K562 (cell line): Measurements from ENCODE around the gene HLA-DQB1. TPM values are rescaled to one million over a fixed set of nuclear protein-coding genes. Genes with fewer than 3 reads are reported as not detected.
A peak's percentile ranks its signal among the peaks of the same experiment; 100 is the strongest.

ENCODE experiments used
- SMC3 ChIP-seq: conservative IDR thresholded peaks from 2 replicates; pipeline ENCODE4 v1.6.1; 2011; ENCODE audit warnings: low read depth, low read length, improper control_type of control experiment; ENCODE audit not compliant: insufficient read depth
- polyA plus RNA-seq, 8 experiments: library from polyadenylated mRNA; depleted of rRNA in 4 of 8; stranded (reverse) in 5 of 8; unstranded in 3 of 8; fragments of >200 nt; fragmentation: Nextera tagmentation in 2 of 8; fragmentation: Illumina TruSeq in 1 of 8; extraction: Ambion mirVana in 2 of 8; extraction: Trizol in 1 of 8; gene quantifications; 2 replicates each; pipeline versions ENCODE4 v1.2.1 to v1.2.3, GENCODE V29; 2011 to 2014; ENCODE audit warnings: inconsistent platforms in 1 of 8, missing spikeins in 1 of 8
- total RNA-seq, 7 experiments: library from RNA; depleted of rRNA in 6 of 7; stranded (reverse); fragments of >200 nt in 6 of 7; fragmentation: Illumina TruSeq in 2 of 7; extraction: Trizol in 2 of 7; gene quantifications; 2 replicates each; pipeline versions ENCODE4 v1.2.1 to v1.2.3, GENCODE V29; 2011 to 2021; ENCODE audit warnings: low replicate concordance in 1 of 7
- TF ChIP-seq, protein P1 (sequence below), 2 experiments: fragments of 450-650 bp; formaldehyde crosslinking in 1 of 2; IDR thresholded peaks; 2 replicates each; pipeline versions ENCODE4 v1.4.0 to v1.6.1; 2014 to 2020; ENCODE audit warnings: mild to moderate bottlenecking in 2 of 2, borderline replicate concordance in 1 of 2, low read depth in 1 of 2
- TF ChIP-seq, protein P2 (sequence below), 2 experiments: fragments of 450-650 bp; IDR thresholded peaks; 2 replicates each; pipeline ENCODE4 v1.6.1; 2016; ENCODE audit warnings: mild to moderate bottlenecking in 2 of 2, borderline replicate concordance in 1 of 2, low read depth in 1 of 2, moderate library complexity in 1 of 2
- TF ChIP-seq, protein P3 (sequence below): sonication (generic); formaldehyde crosslinking; IDR thresholded peaks from 2 replicates; pipeline ENCODE4 v1.8.0; 2022; ENCODE audit warnings: mild to moderate bottlenecking, missing genetic modification reagents

The HLA-DQB1 gene
- total and polyA plus RNA-seq, 9 of the 15 experiments (the other 6 are each of a cell fraction or from before 2014, with no cell fraction given), result 0.29 TPM; not detected in 8

DNA sequence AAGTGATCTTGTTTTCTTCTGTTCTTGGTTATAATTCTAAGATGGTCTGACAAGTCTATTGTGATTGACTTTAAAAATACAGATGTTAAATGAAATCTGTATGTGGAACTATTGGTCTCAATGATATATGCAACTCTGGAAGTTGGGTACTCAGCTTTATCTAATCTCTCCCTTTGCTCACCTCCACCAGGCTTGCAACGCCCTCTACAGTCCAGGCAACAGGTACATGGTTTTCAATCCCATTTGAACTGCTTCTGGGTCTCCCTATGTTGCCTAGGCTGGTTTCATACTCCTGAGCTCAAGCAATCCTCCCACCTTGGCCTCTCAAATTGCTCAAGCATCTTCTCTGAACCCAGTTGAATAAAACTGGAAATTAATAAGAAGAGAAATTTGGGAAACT, 25.6 kb upstream of the HLA-DQB1 start (continued):
- TF ChIP-seq, protein P1, sequence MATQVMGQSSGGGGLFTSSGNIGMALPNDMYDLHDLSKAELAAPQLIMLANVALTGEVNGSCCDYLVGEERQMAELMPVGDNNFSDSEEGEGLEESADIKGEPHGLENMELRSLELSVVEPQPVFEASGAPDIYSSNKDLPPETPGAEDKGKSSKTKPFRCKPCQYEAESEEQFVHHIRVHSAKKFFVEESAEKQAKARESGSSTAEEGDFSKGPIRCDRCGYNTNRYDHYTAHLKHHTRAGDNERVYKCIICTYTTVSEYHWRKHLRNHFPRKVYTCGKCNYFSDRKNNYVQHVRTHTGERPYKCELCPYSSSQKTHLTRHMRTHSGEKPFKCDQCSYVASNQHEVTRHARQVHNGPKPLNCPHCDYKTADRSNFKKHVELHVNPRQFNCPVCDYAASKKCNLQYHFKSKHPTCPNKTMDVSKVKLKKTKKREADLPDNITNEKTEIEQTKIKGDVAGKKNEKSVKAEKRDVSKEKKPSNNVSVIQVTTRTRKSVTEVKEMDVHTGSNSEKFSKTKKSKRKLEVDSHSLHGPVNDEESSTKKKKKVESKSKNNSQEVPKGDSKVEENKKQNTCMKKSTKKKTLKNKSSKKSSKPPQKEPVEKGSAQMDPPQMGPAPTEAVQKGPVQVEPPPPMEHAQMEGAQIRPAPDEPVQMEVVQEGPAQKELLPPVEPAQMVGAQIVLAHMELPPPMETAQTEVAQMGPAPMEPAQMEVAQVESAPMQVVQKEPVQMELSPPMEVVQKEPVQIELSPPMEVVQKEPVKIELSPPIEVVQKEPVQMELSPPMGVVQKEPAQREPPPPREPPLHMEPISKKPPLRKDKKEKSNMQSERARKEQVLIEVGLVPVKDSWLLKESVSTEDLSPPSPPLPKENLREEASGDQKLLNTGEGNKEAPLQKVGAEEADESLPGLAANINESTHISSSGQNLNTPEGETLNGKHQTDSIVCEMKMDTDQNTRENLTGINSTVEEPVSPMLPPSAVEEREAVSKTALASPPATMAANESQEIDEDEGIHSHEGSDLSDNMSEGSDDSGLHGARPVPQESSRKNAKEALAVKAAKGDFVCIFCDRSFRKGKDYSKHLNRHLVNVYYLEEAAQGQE (IDR thresholded peaks at IDR 0.05; ENCODE audit: borderline replicate concordance), result peak; percentile 64; the same call in 1 of the 2 replicates
- TF ChIP-seq, protein P1 (CRISPR knock-in tag; IDR thresholded peaks at IDR 0.05; ENCODE audit: low read depth), result no peak
- TF ChIP-seq SMC3, result peak; percentile 32; the same call in 1 of the 2 replicates
- TF ChIP-seq, protein P2, sequence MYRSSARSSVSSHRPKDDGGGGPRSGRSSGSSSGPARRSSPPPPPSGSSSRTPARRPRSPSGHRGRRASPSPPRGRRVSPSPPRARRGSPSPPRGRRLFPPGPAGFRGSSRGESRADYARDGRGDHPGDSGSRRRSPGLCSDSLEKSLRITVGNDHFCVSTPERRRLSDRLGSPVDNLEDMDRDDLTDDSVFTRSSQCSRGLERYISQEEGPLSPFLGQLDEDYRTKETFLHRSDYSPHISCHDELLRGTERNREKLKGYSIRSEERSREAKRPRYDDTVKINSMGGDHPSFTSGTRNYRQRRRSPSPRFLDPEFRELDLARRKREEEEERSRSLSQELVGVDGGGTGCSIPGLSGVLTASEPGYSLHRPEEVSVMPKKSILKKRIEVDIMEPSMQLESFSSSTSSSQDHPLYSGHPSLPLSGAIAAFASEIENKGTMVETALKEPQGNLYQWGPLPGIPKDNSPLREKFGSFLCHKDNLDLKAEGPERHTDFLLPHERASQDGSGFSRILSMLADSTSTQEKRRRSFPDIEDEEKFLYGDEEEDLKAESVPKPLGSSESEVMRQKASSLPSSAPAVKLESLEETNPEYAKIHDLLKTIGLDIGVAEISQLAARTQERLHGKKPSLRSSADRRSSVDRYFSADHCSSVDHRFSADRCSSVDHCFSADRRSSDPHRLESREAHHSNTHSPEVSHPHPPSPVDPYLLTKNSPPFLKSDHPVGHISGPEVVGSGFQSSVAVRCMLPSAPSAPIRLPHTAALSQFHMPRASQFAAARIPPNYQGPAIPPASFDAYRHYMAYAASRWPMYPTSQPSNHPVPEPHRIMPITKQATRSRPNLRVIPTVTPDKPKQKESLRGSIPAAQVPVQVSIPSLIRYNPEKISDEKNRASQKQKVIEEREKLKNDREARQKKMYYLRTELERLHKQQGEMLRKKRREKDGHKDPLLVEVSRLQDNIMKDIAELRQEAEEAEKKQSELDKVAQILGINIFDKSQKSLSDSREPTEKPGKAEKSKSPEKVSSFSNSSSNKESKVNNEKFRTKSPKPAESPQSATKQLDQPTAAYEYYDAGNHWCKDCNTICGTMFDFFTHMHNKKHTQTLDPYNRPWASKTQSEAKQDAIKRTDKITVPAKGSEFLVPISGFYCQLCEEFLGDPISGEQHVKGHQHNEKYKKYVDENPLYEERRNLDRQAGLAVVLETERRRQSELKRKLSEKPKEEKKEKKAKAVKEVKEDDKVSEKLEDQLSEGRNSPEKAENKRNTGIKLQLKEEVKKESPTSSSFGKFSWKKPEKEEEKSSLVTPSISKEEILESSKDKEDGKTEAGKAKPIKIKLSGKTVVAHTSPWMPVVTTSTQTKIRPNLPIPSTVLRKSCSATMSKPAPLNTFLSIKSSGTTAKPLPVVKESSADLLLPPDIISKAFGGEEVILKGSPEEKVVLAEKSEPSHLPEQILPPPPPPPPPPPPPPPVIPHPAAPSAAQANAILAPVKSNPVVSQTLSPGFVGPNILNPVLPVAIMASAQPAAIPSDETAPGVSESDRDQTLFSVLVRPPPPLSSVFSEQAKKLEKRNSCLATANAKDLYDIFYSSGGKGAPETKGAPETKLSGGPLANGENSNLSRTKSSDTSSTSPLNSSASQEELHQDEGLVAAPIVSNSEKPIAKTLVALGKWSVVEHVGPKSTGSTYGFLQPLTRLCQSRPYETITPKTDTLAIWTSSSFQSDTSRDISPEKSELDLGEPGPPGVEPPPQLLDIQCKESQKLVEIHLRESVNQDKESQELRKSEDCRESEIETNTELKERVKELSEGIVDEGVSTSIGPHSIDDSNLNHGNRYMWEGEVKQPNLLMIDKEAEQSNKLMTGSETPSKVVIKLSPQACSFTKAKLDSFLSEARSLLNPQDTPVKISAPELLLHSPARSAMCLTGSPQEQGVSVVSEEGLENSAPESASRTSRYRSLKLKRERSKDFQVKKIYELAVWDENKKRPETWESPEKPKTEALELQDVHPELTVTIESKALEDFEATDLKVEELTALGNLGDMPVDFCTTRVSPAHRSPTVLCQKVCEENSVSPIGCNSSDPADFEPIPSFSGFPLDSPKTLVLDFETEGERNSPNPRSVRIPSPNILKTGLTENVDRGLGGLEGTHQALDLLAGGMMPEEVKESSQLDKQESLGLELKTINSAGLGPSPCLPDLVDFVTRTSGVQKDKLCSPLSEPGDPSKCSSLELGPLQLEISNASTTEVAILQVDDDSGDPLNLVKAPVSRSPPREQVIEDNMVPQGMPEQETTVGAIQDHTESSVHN (IDR thresholded peaks at IDR 0.05; ENCODE audit: borderline replicate concordance in 1 of 2, low read depth in 1 of 2), result no peak
- TF ChIP-seq, protein P3, sequence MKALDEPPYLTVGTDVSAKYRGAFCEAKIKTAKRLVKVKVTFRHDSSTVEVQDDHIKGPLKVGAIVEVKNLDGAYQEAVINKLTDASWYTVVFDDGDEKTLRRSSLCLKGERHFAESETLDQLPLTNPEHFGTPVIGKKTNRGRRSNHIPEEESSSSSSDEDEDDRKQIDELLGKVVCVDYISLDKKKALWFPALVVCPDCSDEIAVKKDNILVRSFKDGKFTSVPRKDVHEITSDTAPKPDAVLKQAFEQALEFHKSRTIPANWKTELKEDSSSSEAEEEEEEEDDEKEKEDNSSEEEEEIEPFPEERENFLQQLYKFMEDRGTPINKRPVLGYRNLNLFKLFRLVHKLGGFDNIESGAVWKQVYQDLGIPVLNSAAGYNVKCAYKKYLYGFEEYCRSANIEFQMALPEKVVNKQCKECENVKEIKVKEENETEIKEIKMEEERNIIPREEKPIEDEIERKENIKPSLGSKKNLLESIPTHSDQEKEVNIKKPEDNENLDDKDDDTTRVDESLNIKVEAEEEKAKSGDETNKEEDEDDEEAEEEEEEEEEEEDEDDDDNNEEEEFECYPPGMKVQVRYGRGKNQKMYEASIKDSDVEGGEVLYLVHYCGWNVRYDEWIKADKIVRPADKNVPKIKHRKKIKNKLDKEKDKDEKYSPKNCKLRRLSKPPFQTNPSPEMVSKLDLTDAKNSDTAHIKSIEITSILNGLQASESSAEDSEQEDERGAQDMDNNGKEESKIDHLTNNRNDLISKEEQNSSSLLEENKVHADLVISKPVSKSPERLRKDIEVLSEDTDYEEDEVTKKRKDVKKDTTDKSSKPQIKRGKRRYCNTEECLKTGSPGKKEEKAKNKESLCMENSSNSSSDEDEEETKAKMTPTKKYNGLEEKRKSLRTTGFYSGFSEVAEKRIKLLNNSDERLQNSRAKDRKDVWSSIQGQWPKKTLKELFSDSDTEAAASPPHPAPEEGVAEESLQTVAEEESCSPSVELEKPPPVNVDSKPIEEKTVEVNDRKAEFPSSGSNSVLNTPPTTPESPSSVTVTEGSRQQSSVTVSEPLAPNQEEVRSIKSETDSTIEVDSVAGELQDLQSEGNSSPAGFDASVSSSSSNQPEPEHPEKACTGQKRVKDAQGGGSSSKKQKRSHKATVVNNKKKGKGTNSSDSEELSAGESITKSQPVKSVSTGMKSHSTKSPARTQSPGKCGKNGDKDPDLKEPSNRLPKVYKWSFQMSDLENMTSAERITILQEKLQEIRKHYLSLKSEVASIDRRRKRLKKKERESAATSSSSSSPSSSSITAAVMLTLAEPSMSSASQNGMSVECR (CRISPR knock-in tag), result no peak
- TF ChIP-seq, all 486 proteins: peak for 5
